AG04450 (cell line): ENCODE results near the gene CERK. TPM values are rescaled to one million over a fixed set of nuclear protein-coding genes. Genes with fewer than 3 reads are reported as not detected.

Source experiments
- CTCF ChIA-PET: fragments of 300-600, 350-600 bp; formaldehyde crosslinking; extraction: SDS; loops from one replicate; lab custom pipeline; 2022; ENCODE audit warnings: antibody characterized with exemption, inconsistent platforms; lab: Charles Lee
- POLR2A ChIA-PET: fragments of 350-600 bp; formaldehyde crosslinking; extraction: SDS; loops from one replicate; lab custom pipeline; 2021; ENCODE audit warnings: antibody characterized with exemption, inconsistent platforms; lab: Yijun Ruan, JAX
- DNase-seq: peaks from one replicate; pipeline ENCODE4 v3.0.0-alpha.2; 2011; ENCODE audit warnings: low read depth, low spot score
- H3K27ac ChIP-seq: one replicate; pipeline ENCODE4 v1.5.1; 2012; ENCODE audit warnings: low read depth, low read length, control low read depth
- H3K27me3 ChIP-seq: one replicate; pipeline ENCODE4 v1.6.0; 2012; ENCODE audit warnings: low read length; ENCODE audit not compliant: control insufficient read depth, insufficient read depth
- H3K4me3 ChIP-seq: 2 replicates; pipeline ENCODE4 v1.5.1; 2011; ENCODE audit warnings: mild to moderate bottlenecking, low read depth, low read length, control low read depth
- H3K9me3 ChIP-seq: 2 replicates; pipeline ENCODE4 v1.5.1; 2012; ENCODE audit warnings: low read length; ENCODE audit not compliant: control insufficient read depth, insufficient read depth
- CTCF ChIP-seq: IDR thresholded peaks from 2 replicates; pipeline ENCODE4 v1.5.1; 2011; ENCODE audit warnings: low read depth, low read length, control low read depth, inconsistent platforms
- polyA plus RNA-seq: library from polyadenylated mRNA; depleted of rRNA; stranded (reverse); fragments of >200 nt; gene quantifications from 2 replicates; pipeline ENCODE4 v1.2.3, GENCODE V29; 2011

Gene CERK
- polyA plus RNA-seq, 1 experiment = 29.0 TPM

DNA sequence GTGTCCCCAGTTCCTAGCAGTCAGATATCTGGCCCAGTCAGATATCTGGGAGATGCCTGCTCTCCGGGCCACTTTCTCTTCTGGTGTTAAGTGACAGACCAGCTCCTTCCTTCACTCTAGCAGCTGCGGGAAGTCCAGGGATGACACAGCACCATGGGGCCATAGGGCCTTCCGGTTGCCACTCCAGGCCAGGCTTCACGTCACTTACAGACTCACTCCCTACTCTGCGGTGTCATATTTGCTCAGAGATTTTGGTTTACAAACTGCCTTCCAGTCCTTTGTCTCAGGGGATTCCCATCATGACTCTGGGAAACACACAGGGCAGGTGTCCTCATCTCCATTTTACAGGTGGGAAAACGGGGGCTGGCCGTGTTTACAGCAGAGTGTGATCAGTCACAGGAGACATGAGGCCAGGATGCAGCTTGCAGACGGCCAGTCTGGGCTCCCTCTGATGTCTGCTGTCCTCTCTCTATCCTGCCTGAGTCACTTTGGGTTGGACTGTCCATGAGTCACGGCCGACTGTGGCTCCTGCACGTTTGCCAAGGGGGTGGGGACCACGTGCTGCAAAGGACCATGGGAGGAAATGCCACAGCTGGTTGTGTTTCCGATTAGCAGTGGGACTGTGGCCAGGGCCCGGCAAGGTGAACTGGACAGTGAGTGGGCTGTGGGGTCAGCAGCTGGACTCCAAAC lies 16.2 kb upstream of the CERK start:
- Histone ChIP-seq H3K9me3 (peaks cover 10% of the 10 kb centered on the region), H3K27ac (peak overlapping the region; percentile 92), H3K4me3 (peak overlapping the region; percentile 4; the same call in 1 of the 2 replicates), H3K27me3 (no peaks in the 10 kb centered on the region)
- CTCF ChIA-PET = no interaction called here
- POLR2A ChIA-PET = interaction anchor here (1.1 to 1.5 kb wide), 3 partner anchors 8 to 37 kb away, joined by 5 to 9 read pairs (median 5); partner anchors contain the start of gene TBC1D22A
- no peak for TF ChIP-seq CTCF
- peak; percentile 89 for DNase-seq

DNA sequence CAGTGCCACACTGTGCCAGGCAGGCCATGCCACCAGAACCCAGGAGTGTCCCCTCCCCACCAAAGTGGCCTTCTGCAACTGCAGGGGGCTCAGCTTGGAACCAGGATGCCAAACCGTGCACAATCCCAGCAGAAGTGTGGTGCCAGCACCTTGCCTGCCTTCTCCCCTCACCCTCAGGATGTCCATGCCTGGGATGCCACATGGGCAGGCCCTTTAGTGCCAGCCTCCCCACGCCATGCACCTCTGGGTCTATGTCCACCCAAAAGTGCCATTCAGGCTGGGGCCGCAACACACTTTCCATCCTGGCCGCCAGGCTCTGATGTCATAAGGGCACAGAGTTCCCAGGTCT lies 15.7 kb upstream of the CERK start:
- no peak for DNase-seq
- no peaks in the 10 kb centered on the region for H3K27me3 ChIP-seq
- no peak overlapping the region for H3K4me3 ChIP-seq
- POLR2A ChIA-PET = interaction anchor here (1.1 to 1.5 kb wide), 3 partner anchors 9 to 38 kb away, joined by 5 to 9 read pairs (median 5); partner anchors contain the start of gene TBC1D22A
- no peak for TF ChIP-seq CTCF
- peaks cover 10% of the 10 kb centered on the region for H3K9me3 ChIP-seq
- CTCF ChIA-PET = no interaction called here
- peak overlapping the region; percentile 92 for H3K27ac ChIP-seq

DNA sequence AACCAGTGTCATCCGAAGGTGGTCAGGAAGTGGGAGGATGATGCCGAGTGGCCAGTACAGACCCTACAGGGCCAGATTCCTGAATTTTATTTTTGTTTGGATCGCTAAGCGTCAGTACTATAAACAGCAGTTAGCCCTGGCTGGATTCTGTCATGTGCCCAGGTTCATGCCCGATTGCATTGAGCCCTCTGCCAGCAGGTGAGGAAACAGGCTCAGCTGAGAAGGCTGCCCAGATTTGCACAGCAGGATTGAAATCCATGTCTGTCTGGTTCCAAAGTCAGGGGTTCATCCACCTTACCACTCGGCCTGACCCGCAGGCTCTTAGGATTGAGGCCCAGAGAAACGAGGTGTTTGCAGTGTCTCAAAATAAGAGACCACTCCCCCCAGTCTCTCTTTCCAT lies 15.3 kb upstream of the CERK start:
- no peak for DNase-seq
- Histone ChIP-seq H3K27me3 (no peaks in the 10 kb centered on the region), H3K27ac (peak overlapping the region; percentile 92), H3K4me3 (no peak overlapping the region), H3K9me3 (peaks cover 10% of the 10 kb centered on the region)
- ChIA-PET CTCF (no interaction called here), POLR2A (interaction anchor here (1.5 kb wide), 1 partner anchor 15 kb away, joined by 5 read pairs; no protein-coding TSS in a partner anchor)
- TF ChIP-seq CTCF = no peak

- H3K9me3 ChIP-seq = peaks cover 10% of the 10 kb centered on the region
- DNase-seq = no peak
- H3K27ac ChIP-seq = peak overlapping the region; percentile 92
- no peaks in the 10 kb centered on the region for H3K27me3 ChIP-seq
- no peak for TF ChIP-seq CTCF
- CTCF ChIA-PET = no interaction called here
- H3K4me3 ChIP-seq = no peak overlapping the region
- POLR2A ChIA-PET = no interaction called here
Measured at GRCh38 chr22:46752988-46753310, 14.9 kb upstream of the CERK start.

DNA sequence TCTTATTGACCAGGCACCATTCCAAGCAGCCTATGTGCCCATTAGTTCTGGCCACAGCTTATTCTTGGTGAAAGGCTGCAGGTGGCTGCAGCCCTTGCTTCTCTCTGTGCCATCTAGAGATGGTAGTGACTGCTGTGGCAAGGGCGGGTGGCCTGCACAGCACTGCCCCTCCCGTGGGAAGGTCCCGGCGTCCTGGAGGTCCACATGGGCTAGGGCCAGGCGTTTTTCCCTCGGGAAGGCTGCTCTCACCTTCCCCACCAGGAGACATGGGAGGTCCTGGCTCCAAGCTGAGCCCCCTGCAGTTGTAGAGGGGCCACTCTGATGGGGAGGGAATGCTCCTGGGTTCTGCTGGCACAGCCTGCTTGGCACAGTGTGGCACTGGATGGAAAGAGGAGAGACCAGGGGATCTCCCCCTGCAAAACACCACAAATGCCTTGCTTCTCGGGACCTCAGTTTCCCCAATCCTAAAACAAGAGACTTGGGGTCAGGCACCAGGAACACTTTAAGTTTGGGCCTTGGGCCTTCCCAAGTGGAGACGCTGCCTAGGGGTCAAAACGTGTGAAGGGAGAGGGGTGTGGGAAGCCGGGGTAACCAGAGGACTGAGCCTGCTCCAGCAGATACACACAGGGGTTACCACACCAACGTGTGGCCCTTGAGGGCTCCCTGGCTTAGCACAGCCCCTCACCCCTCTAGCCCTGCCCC lies 14.4 kb upstream of the CERK start:
- no peak for DNase-seq
- ChIA-PET CTCF (no interaction called here), POLR2A (interaction anchor here (1.1 kb wide), 1 partner anchor 16 kb away, joined by 3 read pairs; no protein-coding TSS in a partner anchor)
- Histone ChIP-seq H3K4me3 (no peak overlapping the region), H3K9me3 (peaks cover 10% of the 10 kb centered on the region), H3K27ac (no peak overlapping the region), H3K27me3 (peaks cover 2% of the 10 kb centered on the region)
- TF ChIP-seq CTCF = no peak
